HG02970 (cell line): Measurements from ENCODE around the gene MACROD2.
A peak's percentile ranks its signal among the peaks of the same experiment; 100 is the strongest.

ENCODE experiments used
- ATAC-seq: cut with Tn5 transposase; IDR thresholded peaks from one replicate; pipeline ENCODE4 v1.9.1; 2021; ENCODE audit warnings: mild to moderate bottlenecking, moderate library complexity, moderate number of reproducible peaks; ENCODE audit not compliant: unreplicated experiment, low FRiP score

The MACROD2 gene

GRCh38 chr20:14505476-14505875 lies 510.2 kb downstream of the MACROD2 start:
- no peak for ATAC-seq

- no peak for ATAC-seq
Observed at GRCh38 chr20:14507711-14508110, 512.4 kb downstream of the MACROD2 start.

- no peak for ATAC-seq
Observed at GRCh38 chr20:14510341-14510740, 515.0 kb downstream of the MACROD2 start.

GRCh38 chr20:14512839-14513238 lies 517.5 kb downstream of the MACROD2 start:
- no peak for ATAC-seq

- ATAC-seq: no peak
Observed at GRCh38 chr20:14518648-14519047, 523.3 kb downstream of the MACROD2 start.

GRCh38 chr20:14521016-14521415 lies 525.7 kb downstream of the MACROD2 start:
- ATAC-seq: no peak

GRCh38 chr20:14521436-14521835 lies 526.1 kb downstream of the MACROD2 start:
- ATAC-seq: no peak

GRCh38 chr20:14522595-14522994 lies 527.3 kb downstream of the MACROD2 start:
- no peak for ATAC-seq

GRCh38 chr20:14523090-14523489 lies 527.8 kb downstream of the MACROD2 start:
- no peak for ATAC-seq

- no peak for ATAC-seq
Observed at GRCh38 chr20:14525426-14525825, 530.1 kb downstream of the MACROD2 start.

- no peak for ATAC-seq
Observed at GRCh38 chr20:14526891-14527290, 531.6 kb downstream of the MACROD2 start.

- ATAC-seq: no peak
Observed at GRCh38 chr20:14531786-14532185, 536.5 kb downstream of the MACROD2 start.

- ATAC-seq: no peak
Observed at GRCh38 chr20:14536738-14537137, 541.4 kb downstream of the MACROD2 start.

GRCh38 chr20:14538433-14538832 lies 543.1 kb downstream of the MACROD2 start:
- ATAC-seq: peak; percentile 87

- no peak for ATAC-seq
Observed at GRCh38 chr20:14543040-14543439, 547.7 kb downstream of the MACROD2 start.

- ATAC-seq: no peak
Observed at GRCh38 chr20:14544688-14545087, 549.4 kb downstream of the MACROD2 start.

- no peak for ATAC-seq
Observed at GRCh38 chr20:14550655-14551054, 555.3 kb downstream of the MACROD2 start.

- ATAC-seq: no peak
Observed at GRCh38 chr20:14553774-14554534, 558.6 kb downstream of the MACROD2 start.

- ATAC-seq: no peak
Observed at GRCh38 chr20:14555676-14556075, 560.4 kb downstream of the MACROD2 start.

- ATAC-seq: no peak
Observed at GRCh38 chr20:14556206-14556605, 560.9 kb downstream of the MACROD2 start.

- ATAC-seq: no peak
Observed at GRCh38 chr20:14559612-14560011, 564.3 kb downstream of the MACROD2 start.

GRCh38 chr20:14561741-14562221 lies 566.5 kb downstream of the MACROD2 start:
- ATAC-seq: no peak
